Mesendoderm (in vitro differentiated cells): ENCODE results near the gene ECHS1.
A peak's percentile ranks its signal among the peaks of the same experiment; 100 is the strongest.

Source experiments
- DNase-seq: peaks from one replicate; pipeline ENCODE4 v3.0.0; 2013
- H2AK5ac ChIP-seq: 2 replicates; pipeline ENCODE4 v1.6.1; 2013; ENCODE audit warnings: low read length, inconsistent platforms
- H2BK120ac ChIP-seq: 2 replicates; pipeline ENCODE4 v1.6.1; 2013; ENCODE audit warnings: low read depth, mild to moderate bottlenecking, low read length, moderate library complexity, mixed read lengths
- H2BK15ac ChIP-seq: replicated peaks from 2 replicates; pipeline ENCODE4 v1.6.1; 2013; ENCODE audit warnings: low read depth, mild to moderate bottlenecking, moderate library complexity
- H2BK5ac ChIP-seq: 2 replicates; pipeline ENCODE4 v1.6.1; 2013; ENCODE audit warnings: low read length, inconsistent platforms
- H3K18ac ChIP-seq: 2 replicates; pipeline ENCODE4 v1.6.1; 2013; ENCODE audit warnings: mild to moderate bottlenecking, low read length, mixed read lengths
- H3K23ac ChIP-seq: one replicate; pipeline ENCODE4 v1.6.1; 2013; ENCODE audit warnings: low read length
- H3K27ac ChIP-seq: 2 replicates; pipeline ENCODE4 v1.5.1; 2013; ENCODE audit warnings: low read depth, mild to moderate bottlenecking, inconsistent platforms, low read length, moderate library complexity
- H3K27me3 ChIP-seq: 2 replicates; pipeline ENCODE4 v1.6.1; 2013; ENCODE audit warnings: low read length, control low read depth, mild to moderate bottlenecking, inconsistent platforms; ENCODE audit not compliant: insufficient read depth, poor library complexity
- H3K36me3 ChIP-seq: 2 replicates; pipeline ENCODE4 v1.6.1; 2013; ENCODE audit warnings: low read length, inconsistent platforms; ENCODE audit not compliant: control insufficient read depth, insufficient read depth
- H3K4ac ChIP-seq: one replicate; pipeline ENCODE4 v1.6.1; 2013; ENCODE audit warnings: low read depth, mild to moderate bottlenecking, low read length, moderate library complexity
- H3K4me1 ChIP-seq: 2 replicates; pipeline ENCODE4 v1.6.1; 2013; ENCODE audit warnings: low read depth, low read length, inconsistent platforms; ENCODE audit not compliant: control insufficient read depth
- H3K4me2 ChIP-seq: 2 replicates; pipeline ENCODE4 v1.6.1; 2013; ENCODE audit warnings: low read length
- H3K4me3 ChIP-seq: 2 replicates; pipeline ENCODE4 v1.5.1; 2013; ENCODE audit warnings: mild to moderate bottlenecking, low read length
- H3K56ac ChIP-seq: one replicate; pipeline ENCODE4 v1.6.1; 2013; ENCODE audit warnings: low read length
- H3K79me1 ChIP-seq: 2 replicates; pipeline ENCODE4 v1.6.1; 2013; ENCODE audit warnings: low read length, inconsistent platforms
- H3K79me2 ChIP-seq: 2 replicates; pipeline ENCODE4 v1.6.1; 2013; ENCODE audit warnings: mild to moderate bottlenecking, low read length; ENCODE audit not compliant: control insufficient read depth, insufficient read depth
- H3K9ac ChIP-seq: 2 replicates; pipeline ENCODE4 v1.6.1; 2013; ENCODE audit warnings: low read length, inconsistent platforms
- H4K5ac ChIP-seq: one replicate; pipeline ENCODE4 v1.6.1; 2013; ENCODE audit warnings: low read length
- H4K8ac ChIP-seq: one replicate; pipeline ENCODE4 v1.6.1; 2013; ENCODE audit warnings: low read depth, mild to moderate bottlenecking, control low read depth, low read length, moderate library complexity
- WGBS: extraction: QIAGEN DNeasy Blood & Tissue Kit; methylation state at CpG from one replicate; pipeline ENCODE4 v1.1.7; 2013; ENCODE audit warnings: low lambda C conversion rate, missing lambda C conversion rate; ENCODE audit not compliant: insufficient coverage; ENCODE audit errors: extremely low coverage; 5-methylcytosine and 5-hydroxymethylcytosine counted together

ECHS1 gene

GRCh38 chr10:133411523-133412380, 38.6 kb upstream of the ECHS1 start:
- H4K5ac ChIP-seq: no peak overlapping the region

GRCh38 chr10:133405844-133406527, 32.8 kb upstream of the ECHS1 start:
- WGBS: no CpG with 5 or more reads among the region's 8 CpGs
- H3K36me3 ChIP-seq: peaks cover 4% of the 10 kb centered on the region

More at GRCh38 chr10:133411523-133412380, 38.6 kb upstream of the ECHS1 start:
- H3K56ac ChIP-seq: no peak overlapping the region
- no peak overlapping the region for H3K4me2 ChIP-seq
- no peak overlapping the region for H2AK5ac ChIP-seq
- H3K27me3 ChIP-seq: no peaks in the 10 kb centered on the region
- H3K23ac ChIP-seq: no peak overlapping the region
- peaks cover 5% of the 10 kb centered on the region for H3K79me1 ChIP-seq
- H3K36me3 ChIP-seq: no peaks in the 10 kb centered on the region
- H2BK120ac ChIP-seq: no peak overlapping the region
- no peak for DNase-seq
- H3K18ac ChIP-seq: no peak overlapping the region
- no peaks in the 10 kb centered on the region for H3K4me1 ChIP-seq
- no peak overlapping the region for H3K9ac ChIP-seq
- H3K4me3 ChIP-seq: no peak overlapping the region
- H3K79me2 ChIP-seq: peaks cover 11% of the 10 kb centered on the region
- no peak overlapping the region for H4K8ac ChIP-seq
- no peak overlapping the region for H3K27ac ChIP-seq
- H3K4ac ChIP-seq: no peak overlapping the region
- no peak overlapping the region for H2BK5ac ChIP-seq
- H2BK15ac ChIP-seq: no peak overlapping the region
- no CpG with 5 or more reads among the region's 7 CpGs for WGBS

GRCh38 chr10:133405272-133405671, 32.1 kb upstream of the ECHS1 start:
- Histone ChIP-seq H4K8ac (no peak overlapping the region), H3K79me2 (peaks cover 12% of the 10 kb centered on the region), H2BK5ac (no peak overlapping the region), H4K5ac (no peak overlapping the region), H3K18ac (no peak overlapping the region), H3K27me3 (no peaks in the 10 kb centered on the region), H3K4me1 (no peaks in the 10 kb centered on the region), H2AK5ac (no peak overlapping the region), H3K9ac (no peak overlapping the region), H3K4me2 (no peak overlapping the region), H3K23ac (no peak overlapping the region), H3K36me3 (peaks cover 4% of the 10 kb centered on the region), H2BK15ac (no peak overlapping the region), H3K56ac (no peak overlapping the region), H3K79me1 (peaks cover 2% of the 10 kb centered on the region), H3K27ac (no peak overlapping the region), H3K4me3 (no peak overlapping the region), H3K4ac (no peak overlapping the region), H2BK120ac (no peak overlapping the region)
- no peak for DNase-seq
- no CpG with 5 or more reads among the region's 2 CpGs for WGBS

More at GRCh38 chr10:133405844-133406527, 32.8 kb upstream of the ECHS1 start:
- Histone ChIP-seq H2BK15ac (no peak overlapping the region), H3K4me1 (no peaks in the 10 kb centered on the region), H3K23ac (no peak overlapping the region), H2BK120ac (no peak overlapping the region), H4K8ac (no peak overlapping the region), H2AK5ac (no peak overlapping the region), H3K79me2 (peaks cover 12% of the 10 kb centered on the region), H3K4me2 (no peak overlapping the region), H2BK5ac (no peak overlapping the region), H3K79me1 (peaks cover 2% of the 10 kb centered on the region), H3K56ac (no peak overlapping the region), H3K9ac (no peak overlapping the region), H3K27ac (no peak overlapping the region), H3K27me3 (no peaks in the 10 kb centered on the region), H3K4ac (no peak overlapping the region), H4K5ac (no peak overlapping the region), H3K18ac (no peak overlapping the region), H3K4me3 (no peak overlapping the region)
- DNase-seq: no peak

GRCh38 chr10:133403784-133404183, 30.6 kb upstream of the ECHS1 start:
- Histone ChIP-seq H4K5ac (no peak overlapping the region), H3K9ac (no peak overlapping the region), H2BK120ac (no peak overlapping the region), H4K8ac (no peak overlapping the region), H2AK5ac (no peak overlapping the region), H3K23ac (no peak overlapping the region), H3K4me2 (no peak overlapping the region), H3K4me1 (no peaks in the 10 kb centered on the region), H3K27ac (no peak overlapping the region), H3K4me3 (no peak overlapping the region), H3K79me2 (peaks cover 10% of the 10 kb centered on the region), H2BK15ac (no peak overlapping the region), H3K18ac (no peak overlapping the region), H2BK5ac (no peak overlapping the region), H3K27me3 (no peaks in the 10 kb centered on the region), H3K4ac (no peak overlapping the region), H3K56ac (no peak overlapping the region), H3K36me3 (peaks cover 7% of the 10 kb centered on the region), H3K79me1 (no peaks in the 10 kb centered on the region)
- DNase-seq: no peak
- WGBS: no CpG with 5 or more reads among the region's 5 CpGs

GRCh38 chr10:133403359-133403758, 30.2 kb upstream of the ECHS1 start:
- H3K79me2 ChIP-seq: peaks cover 7% of the 10 kb centered on the region
- H3K79me1 ChIP-seq: peaks cover 2% of the 10 kb centered on the region
- no peak overlapping the region for H3K9ac ChIP-seq
- no peak overlapping the region for H3K23ac ChIP-seq
- H2BK15ac ChIP-seq: no peak overlapping the region
- H3K56ac ChIP-seq: no peak overlapping the region
- no CpG with 5 or more reads among the region's 16 CpGs for WGBS
- no peak overlapping the region for H2BK5ac ChIP-seq
- H4K5ac ChIP-seq: no peak overlapping the region
- no peaks in the 10 kb centered on the region for H3K27me3 ChIP-seq
- H3K4me1 ChIP-seq: no peaks in the 10 kb centered on the region
- H3K4me3 ChIP-seq: no peak overlapping the region
- no peak overlapping the region for H3K18ac ChIP-seq
- no peak overlapping the region for H4K8ac ChIP-seq
- no peak overlapping the region for H3K27ac ChIP-seq
- no peak overlapping the region for H2BK120ac ChIP-seq
- peak; percentile 74 for DNase-seq
- no peak overlapping the region for H3K4me2 ChIP-seq
- H3K36me3 ChIP-seq: peaks cover 11% of the 10 kb centered on the region
- H2AK5ac ChIP-seq: no peak overlapping the region
- no peak overlapping the region for H3K4ac ChIP-seq
